ENCODE data around the gene AKIP1. TPM values are rescaled to one million over a fixed set of nuclear protein-coding genes. Genes with fewer than 3 reads are reported as not detected.
"Not testable (repeated sequence)": the region's sequence is repeated elsewhere in the genome, so short reads cannot be mapped to it uniquely, and the experiment has no call there.

Gene AKIP1
- 22.4 and 23.2 TPM in 2 replicates for total RNA-seq

- peak; percentile 96 to 97 for DNase-seq (ENCODE audit: low read depth in 2 of 2)
Observed at GRCh38 chr11:8911029-8911823, at the start of gene AKIP1. AKIP1 (plus strand) TSS chr11:8911189; CDS start chr11:8911450, 261 bp downstream.

DNA sequence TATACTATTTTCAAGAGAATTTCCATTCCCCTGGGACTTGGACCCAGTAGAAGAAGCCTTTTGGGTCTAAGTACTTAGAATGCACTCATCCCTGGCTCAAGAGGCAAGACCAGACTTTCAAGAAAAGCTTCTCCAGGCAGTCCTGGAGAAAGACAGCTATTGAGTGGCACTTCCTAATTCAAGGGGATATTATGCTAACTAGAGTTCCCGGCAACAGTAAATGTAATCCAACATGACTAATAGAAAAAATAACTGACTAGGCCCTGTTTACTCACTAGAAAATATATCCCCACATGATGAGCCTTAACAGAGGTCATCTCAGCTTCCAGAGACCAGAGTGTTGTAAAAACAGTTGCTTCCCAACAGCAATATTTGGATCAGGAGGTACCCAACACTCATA is 47.2 kb upstream of the AKIP1 start:
- peak; percentile 43 to 70 for DNase-seq (ENCODE audit: low read depth in 2 of 2)

DNA sequence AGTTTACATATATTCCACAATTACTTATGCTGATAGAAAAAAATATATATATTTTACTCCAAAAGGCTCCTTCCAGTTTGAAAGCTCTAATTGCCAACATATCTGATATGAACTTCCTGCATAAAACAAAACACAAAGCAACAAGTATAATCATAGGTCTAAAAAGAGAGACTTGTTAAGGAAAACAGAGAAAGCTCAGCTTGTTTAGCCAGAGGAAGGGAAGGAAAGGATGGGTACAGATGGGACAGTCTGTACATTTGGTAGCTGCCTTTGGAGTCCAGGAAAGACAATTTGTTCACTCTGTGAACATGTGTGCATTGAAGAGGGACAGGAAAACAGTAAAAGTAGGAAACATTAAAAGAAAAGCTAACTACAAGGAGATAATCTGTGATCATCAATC is 45.7 kb upstream of the AKIP1 start:
- DNase-seq (ENCODE audit: low read depth in 2 of 2) = peak in 1 of 2 donors; percentile 10

- peak in 1 of 2 donors; percentile 14 for DNase-seq (ENCODE audit: low read depth in 2 of 2)
Observed at GRCh38 chr11:8867035-8867434, 44.0 kb upstream of the AKIP1 start.

DNA sequence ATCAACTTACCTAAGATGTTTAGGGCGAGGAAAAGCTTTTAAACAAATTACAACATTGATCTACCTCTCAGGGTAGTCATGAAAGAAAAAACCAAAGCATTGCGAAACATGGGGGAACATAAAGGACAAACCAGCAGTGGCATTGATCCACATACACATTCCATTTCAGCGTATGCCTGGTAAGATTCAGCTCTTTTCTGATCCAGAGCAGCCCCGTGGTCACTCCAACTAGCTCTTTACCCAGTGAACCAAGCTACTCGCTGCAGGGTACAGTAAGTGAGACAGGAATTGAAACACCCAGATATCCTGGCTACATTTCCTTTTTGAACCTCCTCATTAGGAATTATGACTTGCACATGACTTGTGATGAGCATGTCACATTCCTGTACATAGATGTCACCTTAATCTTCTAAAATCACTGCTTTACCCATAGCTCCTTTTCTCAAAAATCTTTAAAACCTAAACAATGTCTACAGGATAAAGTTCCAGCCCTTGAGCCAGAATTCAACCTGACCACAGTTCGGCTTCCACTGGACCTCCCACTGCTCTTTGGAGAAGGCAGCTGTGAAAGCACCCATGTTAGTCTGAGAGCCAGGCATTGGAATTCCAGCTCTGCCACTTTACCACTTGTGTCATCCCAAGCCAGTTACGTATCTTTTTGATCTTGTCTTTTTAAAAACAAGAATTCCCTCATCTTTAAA is 42.9 kb upstream of the AKIP1 start:
- peak; percentile 17 to 21 for DNase-seq (ENCODE audit: low read depth in 2 of 2)

DNA sequence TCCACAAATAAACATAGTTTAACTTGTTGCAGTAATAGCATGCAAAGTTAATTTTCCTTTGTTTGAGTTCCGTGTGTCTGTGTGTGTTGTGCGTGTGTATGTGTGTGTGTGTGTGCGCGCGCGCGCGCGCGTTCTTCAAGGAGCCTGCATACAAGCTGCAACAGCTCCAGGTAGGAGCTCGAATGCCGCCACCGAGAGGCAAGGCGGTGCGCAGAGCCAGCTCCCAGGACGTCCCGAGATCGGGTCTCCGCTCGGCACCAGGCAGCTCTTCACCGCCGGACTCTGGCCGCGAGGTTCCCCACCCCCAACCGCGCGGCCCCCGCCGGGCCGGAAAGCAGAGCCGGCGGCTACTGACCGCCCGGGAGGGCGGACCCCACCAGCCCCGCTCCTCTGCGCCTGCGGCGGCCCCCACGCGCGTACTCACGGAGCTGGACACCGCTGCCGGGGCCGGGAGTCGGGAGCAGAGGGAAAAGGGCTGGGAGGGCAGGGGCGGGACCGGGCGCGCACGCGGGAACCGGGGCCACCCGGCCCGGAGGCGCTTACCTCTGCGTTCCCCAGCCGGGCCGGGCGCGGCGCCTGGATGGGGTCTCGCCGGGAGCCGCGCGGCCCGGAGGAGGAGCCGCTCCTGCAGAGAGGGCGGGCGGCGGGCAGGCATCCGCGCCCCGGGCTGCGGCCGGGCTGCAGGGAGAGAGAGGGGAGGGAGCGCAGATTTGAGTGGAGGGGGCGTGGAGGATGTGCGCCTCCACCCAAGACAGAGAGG is 40.4 kb upstream of the AKIP1 start:
- DNase-seq (ENCODE audit: low read depth in 2 of 2) = peak; percentile 49 to 78

DNA sequence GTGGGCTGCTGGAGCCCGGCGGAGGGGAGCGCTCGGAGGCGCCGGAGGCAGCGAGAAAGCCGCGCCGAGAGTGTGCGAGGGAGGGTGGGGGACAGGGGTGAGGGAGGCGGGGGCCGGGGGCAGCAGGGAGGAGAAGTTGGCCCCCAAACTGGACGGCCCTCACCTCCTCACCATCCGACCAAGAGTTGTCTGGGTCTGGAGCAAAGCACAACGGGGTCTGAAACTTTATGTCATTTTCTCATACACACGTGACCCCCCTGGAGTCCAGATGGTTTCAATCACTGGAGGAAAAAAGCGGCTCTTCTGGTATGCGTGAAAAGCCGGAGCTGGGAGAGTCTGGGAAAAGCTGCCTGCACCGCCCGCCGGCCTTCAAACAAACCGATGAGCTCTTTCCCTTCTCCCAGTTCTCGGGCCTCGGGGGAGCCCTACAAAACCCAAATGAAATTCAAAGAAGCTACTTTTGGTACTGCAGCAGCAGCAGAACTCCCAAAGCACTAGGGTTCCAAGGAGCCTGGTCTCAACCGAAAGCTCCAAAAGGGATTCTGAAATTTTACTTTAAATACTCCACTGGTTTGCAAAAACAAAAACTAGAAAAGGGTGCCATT is 39.7 kb upstream of the AKIP1 start:
- peak; percentile 62 to 86 for DNase-seq (ENCODE audit: low read depth in 2 of 2)

GRCh38 chr11:8871962-8872361 is 39.0 kb upstream of the AKIP1 start:
- no peak for DNase-seq (ENCODE audit: low read depth in 2 of 2)

- DNase-seq (ENCODE audit: low read depth in 2 of 2) = peak in 1 of 2 donors; percentile 10
Observed at GRCh38 chr11:8873741-8874405, 37.1 kb upstream of the AKIP1 start.

GRCh38 chr11:8878771-8879170 is 32.2 kb upstream of the AKIP1 start:
- no peak for DNase-seq (ENCODE audit: low read depth in 2 of 2)

- DNase-seq (ENCODE audit: low read depth in 2 of 2) = not testable (repeated sequence)
Observed at GRCh38 chr11:8881585-8881984, 29.4 kb upstream of the AKIP1 start.

GRCh38 chr11:8886322-8886721 is 24.7 kb upstream of the AKIP1 start:
- DNase-seq (ENCODE audit: low read depth in 2 of 2) = peak in 1 of 2 donors; percentile 24

DNA sequence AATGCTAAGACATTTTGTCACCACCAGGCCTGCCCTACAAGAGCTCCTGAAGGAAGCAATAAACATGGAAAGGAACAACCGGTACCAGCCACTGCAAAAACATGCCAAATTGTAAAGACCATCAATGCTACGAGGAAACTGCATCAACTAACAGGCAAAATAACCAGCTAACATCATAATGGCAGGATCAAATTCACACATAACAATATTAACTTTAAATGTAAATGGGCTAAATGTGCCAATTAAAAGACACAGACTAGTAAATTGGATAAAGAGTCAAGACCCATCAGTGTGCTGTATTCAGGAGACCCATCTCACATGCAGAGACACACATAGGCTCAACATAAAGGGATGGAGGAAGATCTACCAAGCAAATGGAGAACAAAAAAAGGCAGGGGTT is 19.8 kb upstream of the AKIP1 start:
- not testable (repeated sequence) for DNase-seq (ENCODE audit: low read depth in 2 of 2)

DNA sequence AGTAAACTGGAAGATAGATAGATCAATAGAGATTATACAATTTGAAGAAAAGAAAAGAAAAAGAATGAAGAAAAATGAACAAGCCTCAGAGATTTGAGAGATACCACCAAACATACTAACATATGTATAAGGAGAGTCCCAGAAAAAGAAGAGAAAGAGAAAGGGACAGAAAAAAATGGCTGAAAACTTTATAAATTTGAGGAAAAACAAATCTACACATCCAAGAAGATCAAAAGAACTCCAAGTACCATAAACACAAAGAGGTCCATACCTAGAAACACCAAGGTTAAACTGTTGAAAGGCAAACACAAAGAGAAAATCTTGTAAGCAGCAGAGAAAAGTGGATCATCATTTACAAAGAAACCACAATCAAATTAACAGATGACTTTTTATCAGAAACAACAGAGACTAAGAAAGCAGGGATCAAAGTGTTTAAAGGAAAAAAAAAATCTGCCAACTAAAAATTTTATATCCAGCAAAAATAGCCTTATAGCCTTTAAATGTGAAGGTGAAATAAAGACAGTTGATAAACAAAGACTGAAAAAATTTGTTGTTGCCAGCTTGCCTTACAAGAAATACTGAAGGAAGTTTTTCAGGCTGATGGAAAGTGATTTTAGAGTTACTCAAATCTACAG is 11.8 kb upstream of the AKIP1 start:
- no peak for DNase-seq (ENCODE audit: low read depth in 2 of 2)

- peak in 1 of 2 donors; percentile 83 for DNase-seq (ENCODE audit: low read depth in 2 of 2)
Observed at GRCh38 chr11:8905528-8906165, 5.3 kb upstream of the AKIP1 start.

DNA sequence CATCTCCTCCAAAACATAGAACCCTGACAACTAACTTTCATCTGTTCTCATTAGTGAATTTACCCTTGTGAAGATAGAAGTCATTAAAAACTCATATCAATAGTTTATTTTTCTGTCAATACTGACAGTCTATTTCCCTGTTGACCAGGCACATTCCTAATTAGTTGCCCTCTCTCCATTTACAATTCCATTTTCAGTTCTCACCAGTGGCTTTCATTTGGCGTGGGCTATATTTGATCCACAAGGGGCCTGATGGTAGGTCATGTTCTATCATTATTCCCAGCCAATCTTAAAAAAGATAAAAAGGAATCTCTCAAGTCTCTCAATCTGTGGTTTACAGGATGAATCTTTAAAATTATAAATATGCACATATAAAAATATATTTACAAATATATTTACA is 3.9 kb upstream of the AKIP1 start:
- no peak for DNase-seq (ENCODE audit: low read depth in 2 of 2)

DNA sequence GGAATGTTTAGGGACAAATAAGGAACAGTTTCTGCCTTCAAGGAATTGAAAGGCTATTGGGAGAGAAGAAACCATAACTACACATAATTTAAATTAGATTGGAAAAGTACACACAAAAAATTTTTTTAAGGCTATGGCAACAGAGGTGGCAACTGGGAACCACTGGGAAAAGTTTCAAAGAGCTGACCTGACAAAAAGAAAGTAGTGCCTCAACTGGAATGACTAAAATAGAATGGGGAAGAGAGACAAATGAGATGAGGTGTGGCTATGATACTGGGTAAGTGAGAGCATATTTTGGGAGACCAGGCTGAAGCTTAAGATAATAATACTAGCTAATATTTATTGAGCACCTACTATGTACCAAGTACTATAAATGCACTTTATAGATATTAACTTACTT is 2.9 kb upstream of the AKIP1 start:
- no peak for DNase-seq (ENCODE audit: low read depth in 2 of 2)

GRCh38 chr11:8910649-8911026 is 351 bp upstream of the AKIP1 start:
- no peak for DNase-seq (ENCODE audit: low read depth in 2 of 2)

GRCh38 chr11:8913961-8914660 is 3.1 kb downstream of the AKIP1 start:
- peak; percentile 58 to 71 for DNase-seq (ENCODE audit: low read depth in 2 of 2)

GRCh38 chr11:8914661-8915018 is 3.7 kb downstream of the AKIP1 start:
- no peak for DNase-seq (ENCODE audit: low read depth in 2 of 2)
